Mononuclear cell (primary cell): ENCODE measurements around the gene KIF25. TPM values are rescaled to one million over a fixed set of nuclear protein-coding genes. Genes with fewer than 3 reads are reported as not detected.

ENCODE experiments used
- H3K27me3 ChIP-seq: 2 replicates; pipeline ENCODE4 v1.6.0; 2011; ENCODE audit warnings: low read length, control low read depth; ENCODE audit not compliant: insufficient read depth
- H3K4me1 ChIP-seq: 2 replicates; pipeline ENCODE4 v1.5.1; 2011; ENCODE audit warnings: mild to moderate bottlenecking, low read length, control low read depth; ENCODE audit not compliant: insufficient read depth
- H3K4me3 ChIP-seq: 2 replicates; pipeline ENCODE4 v1.5.1; 2011; ENCODE audit warnings: mild to moderate bottlenecking, low read length, moderate library complexity
- H3K9me3 ChIP-seq: 2 replicates; pipeline ENCODE4 v1.5.1; 2011; ENCODE audit warnings: low read depth, mild to moderate bottlenecking, control low read depth, low read length
- total RNA-seq: library from RNA; depleted of rRNA; stranded (reverse); fragments of >200 nt; gene quantifications from one replicate; pipeline ENCODE4 v1.2.3, GENCODE V29; 2012

Gene KIF25
- total RNA-seq, 1 donor: not detected

DNA sequence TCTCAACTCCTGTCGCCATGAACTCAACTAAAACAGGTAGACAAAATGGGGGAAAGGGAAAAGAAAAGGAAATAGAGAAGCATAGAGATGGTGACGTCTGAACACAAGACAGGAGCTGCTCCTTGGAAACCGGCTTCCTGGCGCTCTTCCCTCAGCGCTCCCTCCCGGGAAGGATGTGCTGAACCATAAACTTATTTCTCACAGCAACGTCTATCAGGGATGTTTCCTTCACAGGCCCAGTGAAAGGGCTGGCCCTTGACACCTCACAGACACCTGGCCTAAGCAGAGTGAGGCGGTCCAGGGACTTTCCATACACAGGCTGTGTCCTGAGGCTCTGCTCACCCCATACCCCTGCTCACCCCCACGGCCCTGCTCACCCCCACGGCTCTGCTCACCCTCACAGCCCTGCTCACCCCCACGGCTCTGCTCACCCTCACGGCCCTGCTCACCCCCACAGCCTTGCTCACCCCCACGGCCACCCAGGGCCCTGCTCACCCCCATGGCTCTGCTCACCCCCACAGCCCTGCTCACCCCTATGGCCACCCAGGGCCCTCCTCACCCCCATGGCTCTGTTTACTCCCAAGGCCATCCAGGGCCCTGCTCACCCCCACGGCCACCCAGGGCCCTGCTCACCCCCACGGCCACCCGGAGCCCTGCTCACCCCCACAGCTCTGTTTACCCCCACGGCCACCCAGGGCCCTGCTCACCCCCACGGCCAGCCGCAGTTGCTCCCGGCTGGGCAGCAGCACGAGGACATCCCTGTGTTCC is 80.9 kb downstream of the KIF25 start:
- Histone ChIP-seq H3K9me3 (no peaks in the 10 kb centered on the region), H3K27me3 (no peaks in the 10 kb centered on the region), H3K4me3 (no peak overlapping the region), H3K4me1 (no peaks in the 10 kb centered on the region)

- H3K4me1 ChIP-seq: no peaks in the 10 kb centered on the region
- H3K4me3 ChIP-seq: no peak within 1 kb of the TSS
- H3K27me3 ChIP-seq: no peaks in the 10 kb centered on the region
- no peaks in the 10 kb centered on the region for H3K9me3 ChIP-seq
These were observed 81.5 kb downstream of the KIF25 start, which contains the start of gene FRMD1 for GRCh38 chr6:168078943-168079405. Gene FRMD1, minus strand, starts transcription at chr6:168079212. Its CDS starts 118 bp downstream, at chr6:168079094.

- H3K27me3 ChIP-seq: no peaks in the 10 kb centered on the region
- no peaks in the 10 kb centered on the region for H3K9me3 ChIP-seq
- no peaks in the 10 kb centered on the region for H3K4me1 ChIP-seq
- no peak overlapping the region for H3K4me3 ChIP-seq
These were observed 83.1 kb downstream of the KIF25 start for GRCh38 chr6:168080393-168081077.

GRCh38 chr6:168081858-168082546 is 84.5 kb downstream of the KIF25 start:
- Histone ChIP-seq H3K27me3 (no peaks in the 10 kb centered on the region), H3K9me3 (no peaks in the 10 kb centered on the region), H3K4me1 (no peaks in the 10 kb centered on the region), H3K4me3 (no peak overlapping the region)

DNA sequence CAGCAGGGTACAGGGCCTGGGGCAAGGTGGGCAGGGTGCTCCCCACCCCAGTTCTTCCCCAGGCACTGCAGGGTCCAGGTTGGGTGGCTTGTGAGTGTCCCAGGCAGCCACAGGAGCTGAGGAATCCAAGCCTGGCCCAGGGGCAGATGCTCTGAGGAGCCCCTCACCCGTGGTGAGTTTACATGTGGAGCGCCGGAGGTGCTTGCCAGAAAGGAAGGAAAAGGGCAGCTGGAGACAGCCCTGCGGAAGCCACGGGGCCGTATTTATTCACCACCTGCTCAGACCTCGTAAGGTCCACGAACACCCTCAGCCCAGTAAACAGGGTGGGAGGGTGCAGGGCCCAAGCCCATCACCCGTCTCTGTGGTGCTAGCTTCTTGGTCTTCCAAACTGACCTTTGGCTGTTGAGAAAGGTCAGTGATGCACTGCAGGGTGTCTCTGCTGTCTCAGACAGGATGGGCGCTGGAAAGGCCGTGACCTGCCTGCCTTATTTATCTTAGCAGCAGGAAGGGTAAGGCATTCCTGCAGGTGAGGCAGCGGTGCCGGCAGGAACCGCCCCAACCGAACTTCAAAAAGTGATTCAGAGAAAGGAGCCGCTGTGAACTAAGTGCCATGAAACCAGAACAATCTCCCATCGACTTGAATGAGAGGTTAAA is 85.5 kb downstream of the KIF25 start:
- no peaks in the 10 kb centered on the region for H3K9me3 ChIP-seq

GRCh38 chr6:168083514-168083885 is 86.0 kb downstream of the KIF25 start:
- Histone ChIP-seq H3K9me3 (no peaks in the 10 kb centered on the region), H3K4me1 (no peaks in the 10 kb centered on the region), H3K27me3 (no peaks in the 10 kb centered on the region), H3K4me3 (no peak overlapping the region)

More for the DNA sequence above, 85.5 kb downstream of the KIF25 start:
- Histone ChIP-seq H3K4me3 (no peak overlapping the region), H3K27me3 (no peaks in the 10 kb centered on the region), H3K4me1 (no peaks in the 10 kb centered on the region)

GRCh38 chr6:168084465-168085160 is 87.1 kb downstream of the KIF25 start:
- Histone ChIP-seq H3K9me3 (no peaks in the 10 kb centered on the region), H3K27me3 (no peaks in the 10 kb centered on the region), H3K4me3 (no peak overlapping the region), H3K4me1 (no peaks in the 10 kb centered on the region)

DNA sequence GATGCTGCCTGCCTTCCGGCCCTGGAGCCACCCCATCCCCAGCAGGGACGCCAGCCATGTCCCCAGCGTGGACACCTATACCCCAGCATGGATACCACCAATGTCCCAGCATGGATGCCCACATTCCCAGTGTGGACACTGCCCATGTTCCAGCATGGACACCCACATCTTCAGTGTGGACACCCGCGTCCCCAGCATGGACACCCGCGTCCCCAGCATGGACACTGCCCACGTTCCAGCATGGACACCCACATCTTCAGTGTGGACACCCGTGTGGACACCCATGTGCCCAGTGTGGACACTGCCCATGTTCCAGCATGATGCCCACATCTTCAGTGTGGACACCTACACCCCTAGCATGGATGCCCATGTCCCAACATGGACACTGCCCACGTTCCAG is 88.6 kb downstream of the KIF25 start:
- no peaks in the 10 kb centered on the region for H3K4me1 ChIP-seq

GRCh38 chr6:168086616-168087015 is 89.1 kb downstream of the KIF25 start:
- Histone ChIP-seq H3K4me1 (no peaks in the 10 kb centered on the region), H3K9me3 (no peaks in the 10 kb centered on the region), H3K4me3 (no peak overlapping the region), H3K27me3 (no peaks in the 10 kb centered on the region)

More for the DNA sequence above, 88.6 kb downstream of the KIF25 start:
- no peak overlapping the region for H3K4me3 ChIP-seq
- no peaks in the 10 kb centered on the region for H3K27me3 ChIP-seq
- no peaks in the 10 kb centered on the region for H3K9me3 ChIP-seq

DNA sequence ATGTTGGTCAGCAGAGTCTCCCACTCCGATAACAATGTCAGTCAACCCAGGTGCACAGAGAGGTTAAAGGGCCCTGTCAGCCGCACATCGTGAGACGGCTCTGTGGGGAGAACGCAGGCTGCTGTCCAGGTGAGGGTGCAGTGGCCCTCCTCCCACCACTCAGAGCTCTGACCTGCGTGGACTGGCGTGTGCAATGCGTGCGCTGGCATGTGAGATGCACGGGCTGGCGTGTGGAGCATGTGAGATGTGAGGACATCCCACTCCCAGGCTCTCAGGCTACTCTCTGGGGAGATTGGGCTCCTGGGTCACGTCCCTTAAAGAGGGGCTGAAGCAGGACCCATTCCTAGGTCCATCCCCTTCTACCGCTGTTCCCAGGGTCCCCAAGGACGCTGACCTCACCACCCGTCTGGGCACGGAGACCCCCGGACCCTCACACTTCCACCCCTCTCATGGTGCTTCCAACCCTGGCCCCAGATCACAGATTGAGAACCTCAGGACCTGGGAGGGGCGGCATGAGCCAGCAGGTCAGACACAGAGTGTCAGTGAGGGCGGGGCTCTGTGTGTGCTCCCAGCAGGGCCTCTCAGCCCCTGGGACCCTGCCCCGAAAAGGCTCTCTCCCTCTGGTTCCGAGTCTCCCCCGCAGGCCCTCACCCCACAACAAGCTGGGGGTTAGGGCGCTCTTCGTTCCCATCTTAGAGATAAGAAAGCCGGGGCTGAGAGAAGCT is 90.1 kb downstream of the KIF25 start:
- Histone ChIP-seq H3K27me3 (no peaks in the 10 kb centered on the region), H3K9me3 (no peaks in the 10 kb centered on the region), H3K4me3 (no peak overlapping the region)

GRCh38 chr6:168088161-168089053 is 90.9 kb downstream of the KIF25 start:
- Histone ChIP-seq H3K9me3 (no peaks in the 10 kb centered on the region), H3K27me3 (no peaks in the 10 kb centered on the region), H3K4me1 (no peaks in the 10 kb centered on the region), H3K4me3 (no peak overlapping the region)

More for the DNA sequence above, 90.1 kb downstream of the KIF25 start:
- H3K4me1 ChIP-seq: no peaks in the 10 kb centered on the region

DNA sequence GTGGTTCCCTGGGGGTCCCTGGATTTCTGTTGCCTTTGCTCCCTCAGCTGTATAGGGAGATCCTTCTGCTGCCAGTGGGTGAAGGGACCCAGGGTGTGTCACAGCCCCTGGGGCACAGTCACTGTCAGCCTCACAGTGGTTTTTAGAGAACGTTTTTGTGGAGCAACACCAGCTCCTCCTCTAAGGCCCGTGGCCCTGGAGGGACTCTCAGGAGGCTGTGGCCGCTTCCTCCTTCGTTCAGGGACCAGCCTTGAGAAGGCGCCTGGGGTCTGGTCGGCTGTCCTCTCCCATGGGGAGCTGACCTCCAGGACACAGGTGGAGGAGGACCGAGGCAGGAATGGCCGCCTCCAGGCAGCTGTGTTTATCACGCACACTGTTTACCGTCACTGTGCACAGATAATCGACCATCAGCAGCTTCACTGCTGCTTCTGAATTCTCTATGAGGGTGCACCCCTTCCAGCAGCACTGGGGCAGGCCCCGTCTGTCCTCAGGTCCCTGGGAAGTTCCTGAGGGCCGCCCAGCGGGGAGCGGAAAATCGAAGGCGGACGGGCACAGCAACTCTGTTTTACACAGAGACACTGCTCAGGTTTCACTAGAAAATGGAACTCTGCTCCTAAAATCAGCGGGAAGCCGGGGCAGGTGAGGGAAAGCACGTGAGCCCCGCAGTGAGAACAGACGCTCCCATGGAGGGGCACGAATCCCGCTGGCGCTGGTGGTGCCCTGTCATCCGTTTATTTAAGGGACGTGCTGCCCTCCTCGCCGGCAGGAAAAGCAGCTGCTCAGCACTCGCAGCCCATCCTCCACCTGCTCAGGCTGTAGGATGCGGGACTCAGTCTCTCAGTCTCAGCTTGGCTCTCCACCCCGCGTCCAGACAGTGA is 92.0 kb downstream of the KIF25 start:
- Histone ChIP-seq H3K4me1 (no peaks in the 10 kb centered on the region), H3K27me3 (no peaks in the 10 kb centered on the region), H3K9me3 (no peaks in the 10 kb centered on the region), H3K4me3 (no peak overlapping the region)
